ENCODE results near the gene EFNB1.

EFNB1 gene

GRCh38 chrX:68844581-68844980, 15.8 kb downstream of the EFNB1 start:
- DNase-seq, result no peak

- no peak for DNase-seq
Measured at GRCh38 chrX:68846536-68846935, 17.7 kb downstream of the EFNB1 start.

- no peak for DNase-seq
Measured at GRCh38 chrX:68847172-68847571, 18.4 kb downstream of the EFNB1 start.

GRCh38 chrX:68848189-68848940, 19.5 kb downstream of the EFNB1 start:
- no peak for DNase-seq

GRCh38 chrX:68851082-68851481, 22.3 kb downstream of the EFNB1 start:
- DNase-seq, result no peak

GRCh38 chrX:68852046-68852445, 23.2 kb downstream of the EFNB1 start:
- DNase-seq, result no peak

- DNase-seq, result no peak
Measured at GRCh38 chrX:68853665-68854251, 24.9 kb downstream of the EFNB1 start.

GRCh38 chrX:68865300-68865699, 36.5 kb downstream of the EFNB1 start:
- DNase-seq, result no peak

GRCh38 chrX:68865926-68866325, 37.1 kb downstream of the EFNB1 start:
- DNase-seq, result no peak

GRCh38 chrX:68867458-68868112, 38.8 kb downstream of the EFNB1 start:
- no peak for DNase-seq

GRCh38 chrX:68868316-68868715, 39.5 kb downstream of the EFNB1 start:
- no peak for DNase-seq

- DNase-seq, result peak; percentile 37
Measured at GRCh38 chrX:68868902-68869800, 40.3 kb downstream of the EFNB1 start.

GRCh38 chrX:68870357-68870756, 41.5 kb downstream of the EFNB1 start:
- peak; percentile 7 for DNase-seq

- DNase-seq, result no peak
Measured at GRCh38 chrX:68872171-68872570, 43.4 kb downstream of the EFNB1 start.

- DNase-seq, result no peak
Measured at GRCh38 chrX:68874076-68874475, 45.3 kb downstream of the EFNB1 start.

- DNase-seq, result no peak
Measured at GRCh38 chrX:68876731-68877130, 47.9 kb downstream of the EFNB1 start.

- DNase-seq, result no peak
Measured at GRCh38 chrX:68877606-68878005, 48.8 kb downstream of the EFNB1 start.

GRCh38 chrX:68878977-68879645, 50.3 kb downstream of the EFNB1 start:
- no peak for DNase-seq

GRCh38 chrX:68880846-68881552, 52.2 kb downstream of the EFNB1 start:
- no peak for DNase-seq

GRCh38 chrX:68881911-68882310, 53.1 kb downstream of the EFNB1 start:
- no peak for DNase-seq

GRCh38 chrX:68883800-68884199, 55.0 kb downstream of the EFNB1 start:
- peak; percentile 77 for DNase-seq

- DNase-seq, result no peak
Measured at GRCh38 chrX:68889249-68889648, 60.4 kb downstream of the EFNB1 start.
